HCT116 (cell line): ENCODE data around the gene LSM4.

ENCODE experiments used
- TCF7L2 ChIP-seq: IDR thresholded peaks from 2 replicates; pipeline ENCODE4 v1.7.0; 2011; ENCODE audit warnings: borderline replicate concordance, inconsistent platforms; ENCODE audit not compliant: insufficient read depth, insufficient read length; ENCODE audit errors: extremely low read depth
- YY1 ChIP-seq: IDR thresholded peaks from 2 replicates; pipeline ENCODE4 v1.6.1; 2011; ENCODE audit warnings: low read length, low read depth, moderate library complexity, mild to moderate bottlenecking; ENCODE audit not compliant: insufficient replicate concordance; ENCODE audit errors: extremely low read depth
- TF ChIP-seq, protein P1 (sequence below), 3 experiments: fragments of 200-600 bp in 1 of 3; sonication (generic) in 1 of 3; IDR thresholded peaks in 2 of 3; conservative IDR thresholded peaks in 1 of 3; 2 replicates each; pipeline ENCODE4 v1.5.1; 2012 to 2017; ENCODE audit warnings: low read depth in 2 of 3, low read length in 2 of 3, antibody characterized with exemption in 1 of 3, borderline replicate concordance in 1 of 3, control low read depth in 1 of 3, mild to moderate bottlenecking in 1 of 3, mixed read lengths in 1 of 3, mixed run types in 1 of 3, moderate library complexity in 1 of 3; ENCODE audit not compliant: insufficient read depth in 1 of 3

DNA sequence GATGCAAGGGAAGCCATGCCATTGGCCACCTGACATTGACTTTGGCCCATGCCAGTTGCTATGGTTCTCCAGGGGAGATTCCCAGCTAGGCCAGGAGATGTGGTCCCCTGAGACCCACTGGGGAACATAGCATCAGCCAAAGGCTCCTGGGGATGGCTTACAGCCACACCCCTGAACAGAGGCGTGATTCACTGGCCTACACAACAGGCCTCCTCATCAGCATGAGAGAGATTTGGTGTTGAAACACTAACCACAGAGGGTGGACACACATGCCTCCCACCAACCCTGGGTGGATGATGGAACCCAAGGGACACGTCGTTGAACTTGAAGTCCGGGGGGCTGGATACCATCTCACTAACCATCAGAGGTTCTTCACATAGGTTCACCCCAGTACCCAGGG, 63.0 kb downstream of the LSM4 start:
- TF ChIP-seq TCF7L2: no peak
- no peak for TF ChIP-seq YY1
- TF ChIP-seq, protein P1, sequence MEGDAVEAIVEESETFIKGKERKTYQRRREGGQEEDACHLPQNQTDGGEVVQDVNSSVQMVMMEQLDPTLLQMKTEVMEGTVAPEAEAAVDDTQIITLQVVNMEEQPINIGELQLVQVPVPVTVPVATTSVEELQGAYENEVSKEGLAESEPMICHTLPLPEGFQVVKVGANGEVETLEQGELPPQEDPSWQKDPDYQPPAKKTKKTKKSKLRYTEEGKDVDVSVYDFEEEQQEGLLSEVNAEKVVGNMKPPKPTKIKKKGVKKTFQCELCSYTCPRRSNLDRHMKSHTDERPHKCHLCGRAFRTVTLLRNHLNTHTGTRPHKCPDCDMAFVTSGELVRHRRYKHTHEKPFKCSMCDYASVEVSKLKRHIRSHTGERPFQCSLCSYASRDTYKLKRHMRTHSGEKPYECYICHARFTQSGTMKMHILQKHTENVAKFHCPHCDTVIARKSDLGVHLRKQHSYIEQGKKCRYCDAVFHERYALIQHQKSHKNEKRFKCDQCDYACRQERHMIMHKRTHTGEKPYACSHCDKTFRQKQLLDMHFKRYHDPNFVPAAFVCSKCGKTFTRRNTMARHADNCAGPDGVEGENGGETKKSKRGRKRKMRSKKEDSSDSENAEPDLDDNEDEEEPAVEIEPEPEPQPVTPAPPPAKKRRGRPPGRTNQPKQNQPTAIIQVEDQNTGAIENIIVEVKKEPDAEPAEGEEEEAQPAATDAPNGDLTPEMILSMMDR (IDR thresholded peaks at IDR 0.05 in 2 of 3, conservative IDR thresholded peaks at IDR 0.05 in 1 of 3; ENCODE audit: borderline replicate concordance in 1 of 3, insufficient read depth in 1 of 3, low read depth in 2 of 3, low read length in 2 of 3): no peak
